Measurements from ENCODE around the gene UBR3.

- TF ChIP-seq CTCF (IDR thresholded peaks at IDR 0.05; ENCODE audit: poor library complexity, severe bottlenecking) (no peak), EP300 (conservative IDR thresholded peaks at IDR 0.05; ENCODE audit: poor library complexity, severe bottlenecking) (peak; percentile 52), TAF1 (IDR thresholded peaks at IDR 0.05; ENCODE audit: low read depth) (peak; percentile 57), POLR2AphosphoS5 (IDR thresholded peaks at IDR 0.05) (peak; percentile 17), REST (IDR thresholded peaks at IDR 0.05; ENCODE audit: borderline replicate concordance) (no peak), MXI1 (conservative IDR thresholded peaks at IDR 0.05; ENCODE audit: poor library complexity, severe bottlenecking) (peak; percentile 88), EZH2 (IDR thresholded peaks at IDR 0.05; ENCODE audit: borderline replicate concordance, insufficient read depth, low read length, poor library complexity, severe bottlenecking) (no peak)
Observed at GRCh38 chr2:169828141-169828811, 1.0 kb downstream of the UBR3 start.
